GM21367 (cell line): ENCODE measurements around the gene RNU1-4.
"Not testable (repeated sequence)": the region's sequence is repeated elsewhere in the genome, so short reads cannot be mapped to it uniquely, and the experiment has no call there.

Source experiments
- ATAC-seq: cut with Tn5 transposase; IDR thresholded peaks from one replicate; pipeline ENCODE4 v1.9.1; 2021; ENCODE audit not compliant: unreplicated experiment

The RNU1-4 gene

GRCh38 chr1:16787711-16788110 lies 47.4 kb downstream of the RNU1-4 start:
- not testable (repeated sequence) for ATAC-seq
